MM.1S (cell line): ENCODE data around the gene RBM25.

Source experiments
- CTCF ChIP-seq: fragments of 300-600 bp; sonication (generic); IDR thresholded peaks from 2 replicates; pipeline ENCODE4 v1.5.1; 2016; ENCODE audit warnings: antibody characterized with exemption, low read length, mixed read lengths
- EZH2 ChIP-seq: fragments of 300-600 bp; sonication (generic); optimal IDR thresholded peaks from 2 replicates; pipeline ENCODE3; 2017; ENCODE audit warnings: low read depth, mild to moderate bottlenecking, antibody characterized with exemption, low read length, mixed read lengths

- no peak for TF ChIP-seq CTCF
- no peak for TF ChIP-seq EZH2
These were observed 77.7 kb downstream of the RBM25 start for GRCh38 chr14:73136085-73136386.
